Stimulated activated CD8-positive, alpha-beta memory T cell treated with anti-CD3 and anti-CD28 coated beads, Interleukin-4, amount 100 ng/mL, for 4 hours (primary cell): ENCODE data around the gene CAMKK2.
A peak's percentile ranks its signal among the peaks of the same experiment; 100 is the strongest.
"Not testable (repeated sequence)": the region's sequence is repeated elsewhere in the genome, so short reads cannot be mapped to it uniquely, and the experiment has no call there.

ENCODE experiments used
- DNase-seq, 2 donors: peaks; one replicate each; pipeline ENCODE4 v3.0.0-alpha.2; 2020; ENCODE audit warnings: low read depth in 2 of 2, low spot score in 1 of 2

The CAMKK2 gene

GRCh38 chr12:121296618-121297434 is at the start of gene CAMKK2:
Gene CAMKK2 (minus strand): TSS chr12:121296709. CDS start chr12:121274526, 22,183 bp downstream.
- peak; percentile 68 to 73 for DNase-seq

DNA sequence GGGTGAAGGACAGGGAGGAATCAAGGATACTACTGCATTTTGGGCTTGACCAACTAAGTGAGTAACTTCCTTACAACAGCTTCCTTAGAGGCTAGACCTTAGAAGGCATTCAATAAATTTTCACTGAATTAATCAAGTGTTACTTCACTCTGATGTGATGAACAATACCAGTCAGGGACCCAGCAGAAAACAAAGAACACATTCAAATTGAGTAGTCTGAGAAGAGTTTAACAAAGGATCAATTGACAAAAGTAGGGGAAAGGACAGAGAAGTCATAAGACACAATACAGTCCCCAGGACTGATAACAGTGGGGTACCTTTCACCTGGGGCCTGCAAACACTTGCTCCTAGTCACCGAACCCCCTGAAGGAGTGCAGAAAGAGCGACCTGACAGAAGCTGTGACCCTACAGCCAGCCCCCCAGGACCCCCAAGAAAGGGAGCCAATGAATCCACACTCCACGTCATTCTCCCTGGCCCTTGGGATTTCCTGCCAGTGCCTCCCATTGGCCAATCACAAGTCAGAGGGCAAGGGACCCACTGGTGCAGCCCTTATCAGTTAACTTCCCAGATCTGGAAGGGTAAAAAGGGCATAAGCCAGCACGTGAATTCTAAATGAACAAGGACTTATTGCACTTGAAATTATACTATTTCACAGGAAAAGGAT is 48.8 kb upstream of the CAMKK2 start:
- no peak for DNase-seq

DNA sequence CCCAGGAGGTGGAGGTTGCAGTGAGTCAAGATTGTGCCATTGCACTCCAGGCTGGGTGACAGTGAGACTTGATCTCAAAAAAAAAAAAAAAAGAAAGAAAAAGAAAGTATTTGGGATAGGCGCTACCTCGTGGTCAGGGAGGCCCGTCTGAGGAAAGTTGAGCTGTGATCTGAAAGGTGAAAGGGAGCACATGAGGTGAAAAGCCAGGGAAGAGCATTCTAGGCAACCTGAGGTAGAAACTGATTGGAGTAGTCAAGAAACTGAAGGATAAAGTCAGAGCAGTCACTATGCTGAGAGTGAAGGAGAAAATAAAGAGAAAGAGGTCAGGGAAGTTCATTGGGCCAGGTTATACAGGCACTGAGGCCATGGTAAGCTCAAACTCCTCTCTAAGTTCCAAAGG is 48.0 kb upstream of the CAMKK2 start:
- no peak for DNase-seq

GRCh38 chr12:121337416-121337815 is 40.9 kb upstream of the CAMKK2 start:
- no peak for DNase-seq

DNA sequence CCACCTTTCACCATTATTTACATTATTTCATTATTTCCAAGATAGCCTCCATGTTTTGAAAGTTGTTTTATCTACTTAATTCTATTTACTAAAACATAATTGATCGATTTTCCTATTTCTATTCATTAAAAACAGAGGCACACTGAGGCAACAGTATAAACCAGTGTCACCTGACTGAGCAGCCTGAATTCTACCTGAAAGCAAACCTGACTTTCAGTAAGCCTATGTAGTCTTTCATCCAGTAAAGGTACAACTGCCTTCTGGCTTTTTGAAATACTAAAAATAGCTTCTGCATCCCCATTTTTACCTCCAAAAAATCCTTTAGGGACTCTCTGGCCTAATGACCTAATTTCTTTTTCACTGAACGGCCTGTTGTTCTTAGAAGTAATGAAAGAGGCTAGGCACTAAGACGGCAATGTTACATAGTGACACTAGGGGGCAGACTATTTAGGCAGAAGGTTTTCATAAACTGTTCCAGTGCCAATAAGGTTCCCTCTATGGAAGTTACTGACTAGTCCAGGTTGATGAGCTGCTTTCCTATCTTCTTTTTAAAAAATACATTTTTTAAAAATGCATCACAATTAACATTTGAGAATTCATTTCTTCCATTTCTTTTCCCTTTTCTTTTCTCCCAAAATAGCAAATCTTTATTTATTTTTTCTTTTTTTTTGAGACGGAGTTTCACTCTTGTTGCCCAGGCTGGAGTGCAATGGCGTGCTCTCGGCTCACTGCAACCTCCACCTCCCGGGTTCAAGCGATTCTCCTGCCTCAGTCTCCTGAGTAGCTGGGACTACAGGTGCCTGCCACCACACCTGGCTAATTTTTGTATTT is 38.2 kb upstream of the CAMKK2 start:
- DNase-seq, result no peak

DNA sequence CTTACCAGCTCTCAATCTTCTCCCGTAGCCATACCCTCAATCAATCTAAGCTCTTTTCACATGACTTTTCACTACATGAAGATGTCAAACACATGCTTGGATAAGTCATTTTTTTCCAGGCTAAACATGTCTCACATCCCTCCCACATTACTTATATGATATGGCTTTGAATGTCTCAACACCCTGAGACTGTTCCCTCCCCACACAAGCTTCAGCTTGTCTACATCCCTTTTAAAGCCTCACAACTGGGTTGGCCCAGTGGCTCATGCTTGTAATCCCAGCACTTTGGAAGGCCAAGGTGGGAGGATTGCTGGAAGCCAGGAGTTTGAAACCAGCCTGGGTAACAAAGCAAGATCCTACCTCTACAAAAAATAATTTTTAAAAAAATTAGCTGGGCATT is 37.2 kb upstream of the CAMKK2 start:
- no peak for DNase-seq

DNA sequence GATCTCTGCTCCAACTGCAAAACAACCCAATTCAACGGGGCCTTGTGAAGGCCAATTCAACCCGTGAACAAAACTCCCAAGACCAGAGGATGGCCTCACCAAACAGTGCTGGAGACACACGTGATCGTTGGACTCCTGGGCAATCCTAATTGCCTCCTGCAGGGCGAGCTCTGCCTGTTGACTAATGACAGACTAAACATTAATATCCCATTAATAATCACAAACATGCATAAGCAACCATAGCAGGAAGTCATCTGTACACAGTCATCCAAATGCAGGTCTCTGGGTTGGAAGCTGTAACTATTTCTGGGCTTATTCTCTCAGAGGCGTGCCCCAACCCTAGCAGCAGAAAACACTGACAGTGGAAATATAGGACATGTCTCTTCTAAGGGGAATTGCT is 34.7 kb upstream of the CAMKK2 start:
- DNase-seq, result no peak

DNA sequence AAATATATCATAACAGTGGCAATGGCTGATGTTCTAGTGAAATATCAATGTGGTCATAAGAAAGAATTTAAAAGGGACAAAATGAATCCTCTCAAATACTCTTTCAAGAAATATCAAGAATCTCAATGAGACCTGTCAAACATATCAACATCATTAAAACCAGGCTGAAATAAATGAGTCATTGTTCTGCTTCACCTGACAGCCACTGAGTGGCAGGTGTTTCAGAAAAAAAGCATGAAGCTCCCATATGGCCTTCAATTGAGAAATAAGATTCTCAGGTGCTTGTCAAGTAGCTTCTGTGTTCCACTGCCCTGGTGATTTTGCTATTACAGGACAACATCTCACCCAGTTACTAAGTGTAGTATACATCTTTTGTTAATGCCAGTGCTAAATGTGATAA is 34.2 kb upstream of the CAMKK2 start:
- DNase-seq, result no peak

DNA sequence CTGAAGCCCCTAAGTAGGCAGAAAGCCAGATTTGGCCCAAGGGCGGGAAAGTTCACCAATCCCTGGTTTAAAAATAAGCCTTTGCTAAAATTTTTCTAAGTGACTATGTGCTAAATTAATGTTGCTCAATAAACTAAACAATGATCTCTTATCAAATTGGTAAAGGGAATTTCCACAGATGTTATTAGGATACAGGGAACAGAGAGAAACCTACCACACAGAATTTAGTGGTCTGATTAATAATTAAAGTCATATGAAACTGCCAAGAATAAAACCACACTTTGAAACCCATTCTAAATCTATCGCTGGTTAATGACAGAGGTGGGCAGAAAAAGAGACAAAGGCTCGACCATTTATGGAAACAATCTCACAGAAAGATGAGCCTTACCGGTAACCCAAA is 33.7 kb upstream of the CAMKK2 start:
- no peak for DNase-seq

DNA sequence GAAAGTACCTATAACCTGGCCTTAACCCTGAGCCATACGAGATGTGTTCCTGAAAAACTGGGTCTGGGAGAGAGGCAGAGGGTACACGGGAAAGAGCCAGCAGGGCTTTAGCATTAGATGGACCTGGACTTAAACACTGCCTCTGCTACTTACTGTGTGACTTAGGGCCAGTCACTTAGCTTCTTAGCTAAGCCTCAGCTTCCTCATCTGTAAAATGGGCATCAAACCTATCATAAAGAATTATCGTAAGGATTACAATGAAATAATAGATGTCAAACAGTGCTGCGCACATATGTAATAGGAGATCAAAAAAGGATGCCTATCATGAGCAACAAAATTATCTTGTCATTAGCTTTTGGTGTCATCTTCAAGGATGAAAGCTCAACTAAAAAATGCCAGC is 32.1 kb upstream of the CAMKK2 start:
- DNase-seq, result no peak

DNA sequence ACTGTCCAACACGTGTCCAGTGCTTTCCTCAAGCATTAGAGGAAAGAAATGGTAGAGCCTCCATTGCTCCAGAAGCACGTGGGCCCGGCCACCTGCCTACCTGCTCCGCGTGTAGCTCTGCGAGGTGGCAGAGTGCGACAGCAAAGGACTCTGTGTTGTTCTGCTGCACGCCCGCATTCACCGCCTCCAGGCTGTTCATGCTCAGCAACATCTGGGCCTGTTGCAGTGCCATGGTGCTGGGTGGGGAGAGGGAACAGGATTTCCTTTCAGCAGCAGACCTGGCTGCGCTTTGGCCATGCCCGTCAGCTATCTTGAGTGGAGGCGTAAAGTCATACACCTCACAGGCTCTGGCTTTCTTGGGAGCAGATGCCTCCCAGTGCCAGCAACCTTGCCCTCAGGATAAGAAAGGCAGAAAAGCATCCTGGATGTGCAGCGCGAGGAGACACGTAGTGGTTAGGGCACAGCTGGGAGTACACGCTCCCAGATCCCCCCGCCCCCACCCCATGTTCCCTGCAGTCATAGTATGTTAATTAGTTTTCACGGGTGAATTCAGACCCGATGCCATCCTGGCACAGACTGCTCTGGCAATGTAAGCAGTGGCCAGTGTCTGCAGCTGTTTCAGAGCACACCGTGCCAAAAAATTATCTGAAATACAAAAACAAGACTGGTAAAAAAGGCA is 30.6 kb upstream of the CAMKK2 start:
- no peak for DNase-seq

DNA sequence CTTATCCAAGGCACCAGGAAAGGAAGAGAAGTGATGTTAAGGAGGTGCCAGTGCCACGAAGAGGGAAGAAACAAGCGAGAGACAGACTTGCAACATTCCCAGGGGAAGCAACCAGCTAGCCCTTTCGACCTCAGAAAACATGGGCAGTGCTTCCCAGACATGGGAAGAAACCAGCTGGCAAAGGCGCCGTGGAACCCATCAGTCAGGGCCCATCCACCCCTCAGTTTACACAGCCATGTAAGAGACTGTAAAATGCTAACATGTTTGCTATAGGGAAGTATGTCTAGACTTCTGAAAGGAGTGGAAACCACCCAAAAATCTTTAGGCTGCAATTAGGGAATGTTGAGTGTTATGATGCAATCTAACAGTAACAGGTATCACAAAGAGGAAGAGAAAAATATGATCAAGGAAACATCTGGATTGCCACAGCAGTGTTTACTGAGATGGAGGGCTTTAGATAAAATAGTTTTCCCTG is 29.4 kb upstream of the CAMKK2 start:
- DNase-seq, result no peak

DNA sequence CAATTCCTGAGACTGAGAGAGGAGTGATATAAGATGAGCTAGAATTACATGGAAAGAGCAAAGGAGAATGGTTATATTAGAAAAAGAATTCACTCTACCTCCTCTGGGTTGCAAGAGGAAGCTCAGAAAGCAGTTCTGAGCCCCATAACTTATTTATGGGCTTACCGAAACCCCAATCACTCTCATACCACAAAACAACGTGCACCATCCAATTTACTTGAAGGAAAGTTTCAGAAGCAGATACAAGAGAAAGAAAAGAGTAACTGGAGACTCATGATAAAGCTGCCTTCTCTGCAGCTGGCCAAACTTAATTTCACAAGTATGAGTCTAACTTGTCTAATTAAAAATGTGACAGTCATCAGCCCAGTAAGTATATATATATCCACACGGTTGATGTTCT is 27.4 kb upstream of the CAMKK2 start:
- no peak for DNase-seq

- DNase-seq, result no peak
Observed at GRCh38 chr12:121318121-121318520, 21.6 kb upstream of the CAMKK2 start.

GRCh38 chr12:121314431-121314830 is 17.9 kb upstream of the CAMKK2 start:
- no peak for DNase-seq

DNA sequence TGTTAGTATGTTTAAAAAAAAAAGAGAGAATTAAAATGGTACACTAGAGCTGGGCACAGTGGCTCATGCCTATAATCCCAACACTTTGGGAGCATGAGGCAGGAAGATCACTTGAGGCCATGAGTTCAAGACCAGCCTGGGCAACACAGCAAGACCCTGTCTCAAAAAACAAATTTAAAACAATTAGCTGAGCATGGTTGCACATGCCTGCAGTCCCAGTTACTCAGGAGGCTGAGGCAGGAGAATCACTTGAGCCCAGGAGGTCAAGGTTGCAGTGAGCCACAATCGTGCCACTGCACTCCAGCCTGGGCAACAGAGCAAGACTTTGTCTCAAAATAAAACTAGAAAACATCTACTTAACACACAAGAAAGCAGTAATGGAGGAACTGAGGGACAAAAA is 13.7 kb upstream of the CAMKK2 start:
- not testable (repeated sequence) for DNase-seq

- not testable (repeated sequence) for DNase-seq
Observed at GRCh38 chr12:121307397-121307796, 10.9 kb upstream of the CAMKK2 start.

DNA sequence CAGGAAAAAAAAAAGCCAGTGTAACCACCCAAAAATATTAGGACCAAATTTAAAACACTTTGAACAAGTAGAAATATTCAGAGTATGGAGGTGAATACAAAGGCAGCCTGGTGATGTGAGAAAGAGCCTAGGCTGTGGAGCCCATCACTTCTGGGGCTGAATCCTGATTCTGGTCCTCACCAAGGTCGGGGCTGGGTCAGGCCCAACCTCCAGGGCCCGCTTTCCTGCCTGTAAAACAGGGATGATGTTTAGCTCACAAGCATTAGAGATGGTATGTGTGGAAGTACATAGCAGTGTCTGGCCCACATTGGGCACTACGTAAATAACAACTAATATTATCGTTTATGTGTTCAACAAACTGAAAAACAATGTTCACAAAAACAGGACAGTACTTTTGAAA is 7.8 kb upstream of the CAMKK2 start:
- DNase-seq, result no peak

- no peak for DNase-seq
Observed at GRCh38 chr12:121301876-121302275, 5.4 kb upstream of the CAMKK2 start.

DNA sequence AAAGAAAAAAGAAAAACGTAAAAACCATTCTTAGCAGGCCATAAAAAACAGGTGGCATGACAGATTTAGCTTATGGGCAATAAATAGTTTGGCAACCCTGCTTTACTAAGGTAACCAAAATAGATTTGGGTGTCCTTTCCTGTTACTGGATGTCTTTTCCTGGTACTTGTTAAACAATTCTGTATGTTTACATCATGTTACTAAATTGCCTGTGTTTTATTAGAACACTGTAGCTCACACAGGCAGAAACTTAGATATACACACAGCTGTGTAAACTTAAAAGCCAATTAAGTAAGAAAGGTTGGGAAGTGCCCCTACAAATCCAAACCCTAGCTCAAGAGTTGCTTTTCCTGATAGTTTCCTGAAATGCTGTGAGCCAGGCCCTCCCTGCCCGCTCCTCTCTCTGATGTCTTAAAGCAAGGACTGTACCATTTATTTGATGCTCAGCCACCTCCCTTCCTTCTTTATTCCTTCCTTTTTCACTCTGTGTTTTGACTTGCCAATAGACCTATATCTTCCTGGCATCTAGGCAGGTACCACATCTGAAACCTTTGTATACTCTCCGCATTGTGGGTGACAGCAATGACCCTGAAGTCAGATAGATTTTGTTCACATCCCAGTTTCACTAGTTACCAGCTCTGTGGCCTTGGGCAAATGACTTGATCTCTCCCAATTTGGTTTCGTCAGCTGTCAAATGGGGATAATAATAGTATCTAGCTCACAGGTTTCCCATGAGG is 3.7 kb upstream of the CAMKK2 start:
- DNase-seq, result no peak
